Astrocyte of the spinal cord (primary cell): ENCODE results near the gene COG1.

ENCODE experiments used
- DNase-seq: peaks from one replicate; pipeline ENCODE4 v3.0.0; 2011; ENCODE audit warnings: low read depth, low spot score
- H3K4me3 ChIP-seq: 2 replicates; pipeline ENCODE4 v1.5.1; 2011; ENCODE audit warnings: low read depth, mild to moderate bottlenecking, low read length, moderate library complexity
- CTCF ChIP-seq: IDR thresholded peaks from 2 replicates; pipeline ENCODE4 v1.5.1; 2012; ENCODE audit warnings: low read depth, mild to moderate bottlenecking, low read length, inconsistent platforms
- in situ Hi-C: cut with HindIII; loops from 2 replicates; pipeline ENCODE4 v1.10.0; 2017; ENCODE audit warnings: low sequenced_read_pairs

The COG1 gene

GRCh38 chr17:73163043-73163442 is 29.8 kb upstream of the COG1 start:
- DNase-seq: no peak
- no peak overlapping the region for H3K4me3 ChIP-seq
- in situ Hi-C loops: no loop called here
- TF ChIP-seq CTCF: no peak

GRCh38 chr17:73165616-73166404 is 27.0 kb upstream of the COG1 start:
- in situ Hi-C loops: no loop called here
- peak overlapping the region; percentile 37 for H3K4me3 ChIP-seq

GRCh38 chr17:73166731-73167581 is 25.9 kb upstream of the COG1 start:
- TF ChIP-seq CTCF: no peak
- no peak for DNase-seq
- in situ Hi-C loops: no loop called here
- no peak overlapping the region for H3K4me3 ChIP-seq

More at GRCh38 chr17:73165616-73166404, 27.0 kb upstream of the COG1 start:
- no peak for TF ChIP-seq CTCF
- DNase-seq: no peak

GRCh38 chr17:73168667-73169066 is 24.2 kb upstream of the COG1 start:
- DNase-seq: no peak
- no peak for TF ChIP-seq CTCF
- in situ Hi-C loops: no loop called here
- H3K4me3 ChIP-seq: no peak overlapping the region

GRCh38 chr17:73170324-73170723 is 22.5 kb upstream of the COG1 start:
- DNase-seq: no peak
- in situ Hi-C loops: no loop called here
- no peak for TF ChIP-seq CTCF
- H3K4me3 ChIP-seq: no peak overlapping the region

GRCh38 chr17:73172252-73172651 is 20.6 kb upstream of the COG1 start:
- H3K4me3 ChIP-seq: no peak overlapping the region
- DNase-seq: no peak
- in situ Hi-C loops: no loop called here
- no peak for TF ChIP-seq CTCF
